Measurements from ENCODE around the gene AGBL4.
"Not testable (repeated sequence)": the region's sequence is repeated elsewhere in the genome, so short reads cannot be mapped to it uniquely, and the experiment has no call there.

Gene AGBL4

GRCh38 chr1:49013079-49013478, 1010.7 kb downstream of the AGBL4 start:
- DNase-seq = no peak

- DNase-seq = not testable (repeated sequence)
Observed at GRCh38 chr1:49002981-49003380, 1020.8 kb downstream of the AGBL4 start.

- DNase-seq = no peak
Observed at GRCh38 chr1:48999321-48999720, 1024.4 kb downstream of the AGBL4 start.

- no peak for DNase-seq
Observed at GRCh38 chr1:48996311-48996710, 1027.4 kb downstream of the AGBL4 start.

GRCh38 chr1:48988633-48989197, 1035.0 kb downstream of the AGBL4 start:
- no peak for DNase-seq

GRCh38 chr1:48979940-48980339, 1043.8 kb downstream of the AGBL4 start:
- DNase-seq = no peak

GRCh38 chr1:48978413-48978812, 1045.3 kb downstream of the AGBL4 start:
- DNase-seq = no peak

- no peak for DNase-seq
Observed at GRCh38 chr1:48977273-48977672, 1046.5 kb downstream of the AGBL4 start.

- no peak for DNase-seq
Observed at GRCh38 chr1:48969971-48970370, 1053.8 kb downstream of the AGBL4 start.

GRCh38 chr1:48967318-48967717, 1056.4 kb downstream of the AGBL4 start:
- DNase-seq = no peak

- DNase-seq = no peak
Observed at GRCh38 chr1:48966583-48966982, 1057.2 kb downstream of the AGBL4 start.

GRCh38 chr1:48960320-48960719, 1063.4 kb downstream of the AGBL4 start:
- DNase-seq = no peak

- DNase-seq = no peak
Observed at GRCh38 chr1:48955774-48956173, 1068.0 kb downstream of the AGBL4 start.

GRCh38 chr1:48953617-48954016, 1070.1 kb downstream of the AGBL4 start:
- DNase-seq = no peak

GRCh38 chr1:48948562-48948961, 1075.2 kb downstream of the AGBL4 start:
- no peak for DNase-seq

GRCh38 chr1:48947761-48948537, 1075.8 kb downstream of the AGBL4 start:
- DNase-seq = no peak

- no peak for DNase-seq
Observed at GRCh38 chr1:48946070-48946469, 1077.7 kb downstream of the AGBL4 start.

GRCh38 chr1:48944811-48945210, 1078.9 kb downstream of the AGBL4 start:
- no peak for DNase-seq

GRCh38 chr1:48943826-48944225, 1079.9 kb downstream of the AGBL4 start:
- DNase-seq = no peak

GRCh38 chr1:48943393-48943792, 1080.4 kb downstream of the AGBL4 start:
- DNase-seq = no peak

GRCh38 chr1:48940962-48941732, 1082.6 kb downstream of the AGBL4 start:
- DNase-seq = no peak

GRCh38 chr1:48940354-48940753, 1083.4 kb downstream of the AGBL4 start:
- DNase-seq = no peak

- DNase-seq = no peak
Observed at GRCh38 chr1:48939828-48940227, 1083.9 kb downstream of the AGBL4 start.

- DNase-seq = no peak
Observed at GRCh38 chr1:48939042-48939441, 1084.7 kb downstream of the AGBL4 start.

All from stimulated activated CD4-positive, alpha-beta T cell treated with anti-CD3 and anti-CD28 coated beads, Interleukin-4, amount 100 ng/mL, for 1 hour (primary cell).